HT1080 (cell line): Measurements from ENCODE around the gene STXBP1. TPM values are rescaled to one million over a fixed set of nuclear protein-coding genes. Genes with fewer than 3 reads are reported as not detected.
A peak's percentile ranks its signal among the peaks of the same experiment; 100 is the strongest.

Source experiments
- DNase-seq: peaks from one replicate; pipeline ENCODE4 v3.0.0-alpha.2; 2015; ENCODE audit warnings: low read depth
- total RNA-seq: library from RNA; depleted of rRNA; stranded (reverse); fragments of >200 nt; shearing (Covaris generic); gene quantifications from 2 replicates; pipeline ENCODE4 v1.2.3, GENCODE V29; 2014

The STXBP1 gene
- total RNA-seq, 1 experiment from 2014 or later = 10.4 TPM

- DNase-seq = no peak
Observed at GRCh38 chr9:127686461-127687393, 74.7 kb downstream of the STXBP1 start.

GRCh38 chr9:127689329-127690000 lies 77.4 kb downstream of the STXBP1 start:
- DNase-seq = no peak

GRCh38 chr9:127690735-127691134 lies 78.7 kb downstream of the STXBP1 start:
- no peak for DNase-seq

- no peak for DNase-seq
Observed at GRCh38 chr9:127692071-127692470, 80.0 kb downstream of the STXBP1 start.

- DNase-seq = no peak
Observed at GRCh38 chr9:127693143-127693542, 81.1 kb downstream of the STXBP1 start.

GRCh38 chr9:127693697-127694096 lies 81.6 kb downstream of the STXBP1 start:
- DNase-seq = no peak

GRCh38 chr9:127694890-127695720 lies 83.0 kb downstream of the STXBP1 start:
- DNase-seq = no peak

- DNase-seq = no peak
Observed at GRCh38 chr9:127697575-127697974, 85.5 kb downstream of the STXBP1 start.

GRCh38 chr9:127698386-127698785 lies 86.3 kb downstream of the STXBP1 start:
- no peak for DNase-seq

- DNase-seq = no peak
Observed at GRCh38 chr9:127698985-127699670, 87.1 kb downstream of the STXBP1 start.

GRCh38 chr9:127700140-127700539 lies 88.1 kb downstream of the STXBP1 start:
- DNase-seq = no peak

GRCh38 chr9:127700594-127701255 lies 88.6 kb downstream of the STXBP1 start:
- DNase-seq = no peak

GRCh38 chr9:127703289-127703946 lies 91.3 kb downstream of the STXBP1 start:
- no peak for DNase-seq

GRCh38 chr9:127705577-127706379 lies 93.7 kb downstream of the STXBP1 start:
- no peak for DNase-seq

- DNase-seq = peak; percentile 11
Observed at GRCh38 chr9:127706836-127707241, 94.8 kb downstream of the STXBP1 start, which contains the start of gene CFAP157. TSS of gene CFAP157 (plus strand) at chr9:127706988. CDS start at chr9:127707032, 44 bp downstream.

GRCh38 chr9:127707766-127708165 lies 95.7 kb downstream of the STXBP1 start:
- peak; percentile 32 for DNase-seq

- DNase-seq = no peak
Observed at GRCh38 chr9:127708952-127709587, 97.0 kb downstream of the STXBP1 start.

- no peak for DNase-seq
Observed at GRCh38 chr9:127710204-127710783, 98.2 kb downstream of the STXBP1 start.
